Measurements from ENCODE around the gene RNASE7.

DNA sequence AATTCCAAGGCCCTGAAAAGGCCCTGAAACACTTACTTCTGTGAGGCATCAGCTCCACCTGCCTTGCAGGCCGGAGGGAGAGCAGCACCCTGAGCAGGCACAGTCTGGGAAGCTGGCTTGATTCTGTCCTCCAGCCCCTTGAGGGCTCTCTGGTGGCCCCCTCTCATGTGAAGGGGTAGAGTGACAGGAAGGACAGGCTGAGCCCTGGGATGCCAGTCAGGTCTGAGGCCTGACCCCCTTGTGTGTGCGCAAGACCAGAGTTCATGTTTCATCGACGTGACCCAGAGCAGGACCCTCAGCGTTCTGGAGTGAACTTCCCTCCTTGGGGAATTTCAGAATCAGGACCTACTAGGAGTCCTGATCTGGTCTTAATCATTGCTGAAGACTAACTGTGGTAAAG lies 16.7 kb downstream of the RNASE7 start:
- TF ChIP-seq, protein P1, sequence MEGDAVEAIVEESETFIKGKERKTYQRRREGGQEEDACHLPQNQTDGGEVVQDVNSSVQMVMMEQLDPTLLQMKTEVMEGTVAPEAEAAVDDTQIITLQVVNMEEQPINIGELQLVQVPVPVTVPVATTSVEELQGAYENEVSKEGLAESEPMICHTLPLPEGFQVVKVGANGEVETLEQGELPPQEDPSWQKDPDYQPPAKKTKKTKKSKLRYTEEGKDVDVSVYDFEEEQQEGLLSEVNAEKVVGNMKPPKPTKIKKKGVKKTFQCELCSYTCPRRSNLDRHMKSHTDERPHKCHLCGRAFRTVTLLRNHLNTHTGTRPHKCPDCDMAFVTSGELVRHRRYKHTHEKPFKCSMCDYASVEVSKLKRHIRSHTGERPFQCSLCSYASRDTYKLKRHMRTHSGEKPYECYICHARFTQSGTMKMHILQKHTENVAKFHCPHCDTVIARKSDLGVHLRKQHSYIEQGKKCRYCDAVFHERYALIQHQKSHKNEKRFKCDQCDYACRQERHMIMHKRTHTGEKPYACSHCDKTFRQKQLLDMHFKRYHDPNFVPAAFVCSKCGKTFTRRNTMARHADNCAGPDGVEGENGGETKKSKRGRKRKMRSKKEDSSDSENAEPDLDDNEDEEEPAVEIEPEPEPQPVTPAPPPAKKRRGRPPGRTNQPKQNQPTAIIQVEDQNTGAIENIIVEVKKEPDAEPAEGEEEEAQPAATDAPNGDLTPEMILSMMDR (IDR thresholded peaks at IDR 0.05; ENCODE audit: low read length), result no peak
- no peak for TF ChIP-seq EZH2 (IDR thresholded peaks at IDR 0.05; ENCODE audit: borderline replicate concordance, low read length)
